ENCODE data around the gene UHRF2.
"Not testable (repeated sequence)": the region's sequence is repeated elsewhere in the genome, so short reads cannot be mapped to it uniquely, and the experiment has no call there.

Gene UHRF2

DNA sequence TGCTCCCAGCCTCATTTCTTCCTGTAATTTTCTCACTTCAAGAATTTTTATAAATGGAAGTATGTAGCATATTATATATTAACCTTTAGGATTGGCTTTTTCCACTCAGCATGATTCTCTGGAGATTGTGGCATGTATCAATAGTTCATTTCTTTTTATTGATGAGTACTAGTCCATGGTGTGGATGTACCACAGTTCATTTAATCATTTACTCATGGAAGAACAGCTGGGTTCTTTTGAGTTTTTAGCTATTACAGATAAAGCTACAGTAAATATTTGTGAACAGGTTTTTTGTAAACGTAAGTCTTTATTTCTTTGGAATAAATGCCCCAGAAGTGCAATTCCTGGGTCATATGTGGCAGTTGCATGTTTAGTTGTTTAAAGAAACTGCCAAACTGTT, 76.1 kb downstream of the UHRF2 start:
- no peak for DNase-seq

- DNase-seq: no peak
Measured at GRCh38 chr9:6490863-6491262, 77.9 kb downstream of the UHRF2 start.

DNA sequence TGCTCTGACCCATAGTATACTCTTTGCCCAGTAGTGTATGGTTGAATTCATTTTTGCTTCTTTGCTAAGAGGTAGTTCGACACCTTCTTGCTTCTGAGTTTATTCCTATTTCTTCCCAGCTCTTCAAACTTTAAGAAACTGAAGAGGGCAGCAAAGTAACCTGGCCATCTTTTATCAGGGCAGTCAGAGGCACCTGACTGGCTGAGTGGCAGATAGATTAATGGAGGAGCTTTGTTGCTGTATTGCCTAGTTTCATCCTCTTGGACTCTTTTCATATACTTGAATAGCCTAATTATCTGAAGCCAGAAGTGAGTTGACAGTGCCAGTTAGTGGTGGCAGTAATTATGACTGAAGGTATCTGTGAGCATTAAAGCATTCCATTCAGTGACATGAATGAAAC, 82.5 kb downstream of the UHRF2 start:
- DNase-seq: no peak

DNA sequence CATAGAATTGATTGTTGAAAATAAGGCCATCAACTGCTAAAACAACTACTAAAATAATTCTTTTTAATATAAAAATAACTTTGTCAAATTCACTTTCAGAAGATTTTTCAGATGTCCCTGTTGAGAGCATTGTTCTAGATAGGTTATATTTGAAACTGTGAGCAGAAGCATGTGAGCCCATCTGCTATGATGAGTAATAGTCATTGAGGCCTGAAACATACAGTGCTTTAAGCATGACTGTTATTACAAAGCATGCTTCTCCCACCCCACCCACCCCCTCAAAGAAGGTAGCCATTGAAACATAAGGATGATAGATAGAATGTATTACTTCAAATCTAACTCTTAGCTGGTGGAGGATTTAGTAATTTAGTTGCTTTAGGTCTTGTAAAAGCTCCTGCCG, 86.0 kb downstream of the UHRF2 start:
- DNase-seq: no peak

DNA sequence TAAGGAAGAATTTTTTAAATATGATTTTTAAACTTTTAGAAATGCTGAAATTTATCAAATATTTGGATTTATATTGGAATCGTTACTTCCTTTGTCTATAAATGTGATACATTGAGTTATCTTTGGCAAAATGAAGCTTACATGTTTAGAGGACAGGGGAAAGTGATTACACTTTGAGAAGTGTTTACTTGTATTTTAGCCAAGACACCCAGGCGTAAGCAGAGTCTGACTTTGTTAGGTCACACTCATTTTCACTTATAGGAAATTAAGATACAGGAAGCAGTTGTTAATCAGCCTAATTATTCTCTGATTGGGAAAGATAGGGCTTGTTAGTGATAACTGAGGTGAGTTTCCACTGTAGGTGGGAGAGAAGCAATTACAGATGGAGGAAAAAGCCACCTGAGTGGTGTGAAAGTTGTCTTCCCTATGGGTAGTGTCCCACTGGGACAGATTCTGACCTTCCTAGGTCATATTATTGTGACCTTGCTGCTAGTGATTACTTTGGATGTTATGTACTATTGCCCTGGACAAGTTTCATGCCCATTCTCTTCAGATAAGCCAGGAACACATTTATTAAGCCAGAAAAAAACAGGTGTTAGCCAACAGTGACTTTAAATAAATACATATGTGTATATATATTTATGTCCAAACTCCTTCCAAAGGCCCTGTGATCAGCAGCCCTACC, 88.7 kb downstream of the UHRF2 start:
- DNase-seq: no peak

- no peak for DNase-seq
Measured at GRCh38 chr9:6502399-6502798, 89.4 kb downstream of the UHRF2 start.

- no peak for DNase-seq
Measured at GRCh38 chr9:6506571-6506970, 93.6 kb downstream of the UHRF2 start.

- no peak for DNase-seq
Measured at GRCh38 chr9:6512085-6512657, 99.2 kb downstream of the UHRF2 start.

GRCh38 chr9:6522263-6522662, 109.3 kb downstream of the UHRF2 start:
- no peak for DNase-seq

DNA sequence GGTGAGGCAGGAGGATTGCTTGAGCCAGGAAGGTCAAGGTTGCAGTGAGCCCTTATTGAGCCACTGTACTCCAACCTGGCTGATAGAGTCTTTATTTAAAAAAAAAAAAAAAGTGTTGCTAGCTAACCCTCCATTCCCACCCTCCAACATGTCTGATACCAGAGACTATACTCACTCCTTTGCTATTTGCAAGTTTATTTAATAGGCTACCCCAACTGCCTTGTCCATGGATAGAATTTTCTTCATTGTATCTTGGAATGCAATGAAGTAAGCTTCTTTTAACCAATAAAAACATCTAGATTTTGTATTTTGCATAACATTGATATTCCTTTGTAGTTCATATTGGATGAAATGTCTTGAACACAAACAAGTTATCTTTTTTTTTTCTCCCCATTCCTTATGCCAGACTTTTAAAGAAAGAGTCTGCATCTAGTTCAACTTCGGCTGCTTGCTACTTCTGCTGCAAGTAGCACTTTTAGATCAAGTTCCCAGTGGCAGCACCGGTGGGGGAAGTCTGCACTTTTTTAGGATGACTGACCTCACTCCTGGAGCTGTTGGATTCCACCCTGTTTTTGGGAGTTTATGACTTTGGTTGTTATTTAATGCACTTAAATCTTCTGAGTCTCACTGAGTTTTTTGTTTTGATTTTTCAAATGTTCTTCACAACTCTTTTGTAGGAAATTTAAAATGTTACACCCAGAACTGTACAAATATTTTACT, 112.5 kb downstream of the UHRF2 start:
- no peak for DNase-seq

- DNase-seq: no peak
Measured at GRCh38 chr9:6535594-6535993, 122.6 kb downstream of the UHRF2 start.

GRCh38 chr9:6538666-6539071, 125.7 kb downstream of the UHRF2 start:
- DNase-seq: no peak

GRCh38 chr9:6542617-6543016, 129.6 kb downstream of the UHRF2 start:
- DNase-seq: not testable (repeated sequence)

DNA sequence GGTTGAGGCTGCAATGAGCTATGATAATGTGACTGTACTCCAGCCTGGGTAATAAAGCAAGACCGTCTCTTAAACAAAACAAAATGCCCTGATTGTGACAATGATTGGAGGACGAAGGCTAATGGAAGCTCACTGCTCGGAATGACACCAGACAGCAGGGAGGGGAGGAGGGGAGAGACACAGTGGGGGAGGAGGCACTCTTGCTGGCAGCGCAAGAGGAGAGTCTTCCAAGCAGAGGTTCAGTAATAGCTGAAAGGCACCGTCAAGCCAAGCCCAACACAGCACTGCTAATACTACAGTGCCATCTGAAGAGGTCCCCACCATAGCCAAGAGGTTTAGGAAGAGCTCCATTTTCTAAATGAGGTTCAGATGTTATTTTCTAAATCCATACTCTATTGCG, 130.2 kb downstream of the UHRF2 start:
- DNase-seq: no peak

DNA sequence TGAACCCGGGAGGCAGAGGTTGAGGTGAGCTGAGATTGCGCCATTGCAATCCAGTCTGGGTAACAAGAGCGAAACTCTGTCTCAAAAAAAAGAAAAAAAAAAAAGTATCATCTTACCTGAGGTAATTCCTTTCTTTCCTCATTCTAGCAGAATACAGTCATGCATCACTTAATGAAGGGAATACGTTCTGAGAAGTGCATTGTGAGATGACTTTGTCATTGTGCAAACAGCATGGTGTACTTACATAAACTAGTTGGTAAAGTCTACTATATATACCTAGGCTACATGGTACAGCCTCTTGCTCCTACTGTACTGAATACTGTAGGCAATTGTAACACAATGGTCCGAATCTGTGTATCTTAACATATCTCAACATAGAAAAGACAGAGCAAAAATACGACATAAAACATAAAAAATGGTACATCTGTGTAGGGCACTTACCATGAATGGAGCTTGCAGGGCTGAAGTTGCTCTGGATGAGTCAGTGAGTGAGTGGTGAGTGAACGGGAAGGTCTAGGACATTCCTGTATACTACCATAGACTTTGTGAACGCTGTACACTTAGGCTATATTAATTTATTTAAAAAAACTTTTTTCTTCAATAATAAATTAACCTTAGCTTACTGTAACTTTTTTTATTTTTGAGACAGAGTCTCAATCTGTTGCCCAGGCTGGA, 132.2 kb downstream of the UHRF2 start:
- no peak for DNase-seq

DNA sequence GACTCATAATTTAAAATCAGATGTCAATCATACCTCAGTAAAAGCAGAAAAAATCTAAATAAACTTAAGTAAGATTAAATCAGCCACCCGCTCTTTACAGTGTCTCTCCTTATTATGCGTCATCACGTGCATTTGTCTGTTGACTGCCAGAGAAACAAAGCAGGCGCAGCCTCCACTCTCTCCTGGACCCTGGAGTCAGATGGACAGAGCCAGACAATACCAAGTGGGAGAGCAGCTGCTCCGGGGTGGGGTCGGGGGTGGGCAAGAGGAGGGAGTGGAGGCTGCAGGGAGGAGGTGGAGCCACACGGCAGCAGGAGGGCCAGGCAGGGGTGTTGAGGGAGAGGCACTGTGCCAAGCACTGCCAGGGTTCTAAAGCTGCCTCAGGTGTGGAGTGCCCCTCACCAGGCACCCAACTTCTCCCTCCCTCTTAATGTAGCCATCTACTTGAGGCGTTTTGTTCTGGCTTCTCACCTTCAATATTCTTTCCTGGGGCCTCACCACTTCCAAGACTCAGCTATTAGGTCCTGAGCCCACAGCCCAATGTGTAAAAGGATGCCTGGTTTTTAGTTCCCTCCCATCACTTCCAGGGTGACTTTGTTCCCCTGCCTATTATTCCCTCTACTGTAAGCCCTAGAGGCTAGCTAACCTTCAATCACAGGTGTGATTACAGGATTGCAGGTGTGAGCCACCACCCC, 136.3 kb downstream of the UHRF2 start:
- DNase-seq: no peak

DNA sequence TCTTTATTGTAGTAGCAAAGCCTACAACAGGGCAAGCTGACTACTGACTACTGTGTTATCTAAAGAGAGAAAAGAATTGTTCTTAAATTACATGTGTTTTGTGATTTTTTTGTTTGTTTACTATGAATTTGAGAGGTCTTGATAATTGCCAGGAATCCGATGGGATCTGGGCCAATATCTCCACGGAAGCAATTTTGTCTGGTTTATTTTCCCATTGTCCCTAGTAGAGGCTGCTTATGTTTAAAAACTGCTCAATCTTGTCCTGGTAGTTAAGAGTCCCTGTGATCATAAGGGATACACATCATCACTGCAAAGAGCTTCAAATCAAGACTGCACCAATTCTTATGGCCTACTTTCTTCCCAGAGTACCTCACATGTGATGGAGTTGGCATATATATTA, 138.1 kb downstream of the UHRF2 start:
- no peak for DNase-seq

DNA sequence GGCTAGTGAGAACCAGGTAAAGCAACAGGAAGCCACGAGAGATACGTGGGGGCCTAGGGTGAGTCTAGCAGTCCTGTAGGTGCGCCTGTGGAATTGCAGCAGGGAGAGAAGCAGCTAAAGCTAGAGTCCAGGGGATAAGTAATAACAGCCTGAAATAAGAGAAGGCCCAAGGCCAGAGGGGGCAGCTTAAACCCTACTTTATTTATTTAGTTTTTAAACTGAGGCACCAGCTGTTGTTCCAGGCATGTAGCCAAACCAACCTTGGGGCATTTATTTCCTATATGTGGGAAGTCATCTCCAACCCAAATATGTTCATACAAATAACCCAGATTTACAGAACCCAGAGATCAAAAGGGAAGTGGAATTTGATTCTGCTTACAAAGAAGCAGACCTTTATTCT, 139.0 kb downstream of the UHRF2 start:
- DNase-seq: no peak

GRCh38 chr9:6552498-6553121, 139.6 kb downstream of the UHRF2 start:
- no peak for DNase-seq

GRCh38 chr9:6553866-6554265, 140.9 kb downstream of the UHRF2 start:
- no peak for DNase-seq
